ENCODE data around the gene LCN10. TPM values are rescaled to one million over a fixed set of nuclear protein-coding genes. Genes with fewer than 3 reads are reported as not detected.

Gene LCN10
- polyA plus RNA-seq, 3 donors, result 3.2 to 28.6 (median 15.9) TPM

DNA sequence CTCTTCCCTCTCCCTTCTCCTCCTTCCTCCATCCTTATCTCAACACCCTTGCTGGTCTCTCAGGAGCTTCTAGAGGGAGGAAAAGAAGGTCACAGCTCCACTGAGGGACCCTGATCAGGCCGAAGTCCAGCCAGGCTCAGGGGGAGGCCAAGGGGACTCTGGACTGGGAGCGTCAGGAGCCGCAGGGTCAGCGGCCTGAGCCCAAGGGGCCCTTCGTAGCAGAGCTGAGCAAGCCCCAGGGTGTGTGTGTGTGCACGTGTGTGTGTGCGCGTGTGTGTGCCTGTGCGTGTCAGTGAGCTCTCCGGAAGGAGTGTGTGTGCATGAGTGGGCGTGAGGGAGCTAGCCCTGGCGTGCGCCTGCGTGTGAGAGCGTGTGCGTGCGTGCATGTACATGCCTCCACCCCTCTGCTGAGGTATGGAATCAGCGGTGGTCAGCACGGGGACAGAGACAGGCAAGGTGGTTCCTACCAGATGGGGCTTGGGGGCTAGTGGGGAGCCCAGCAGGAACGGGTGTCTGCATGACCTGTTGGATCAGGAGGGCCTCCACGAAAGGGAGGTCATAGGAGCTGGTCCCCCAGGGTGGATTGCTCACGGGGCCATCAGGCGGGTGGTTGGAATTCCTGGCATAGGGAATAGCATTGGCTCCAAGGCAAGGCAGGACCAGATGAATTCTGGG, 45.5 kb downstream of the LCN10 start:
- no peak overlapping the region for H3K27ac ChIP-seq (ENCODE audit: low read depth, low read length)

DNA sequence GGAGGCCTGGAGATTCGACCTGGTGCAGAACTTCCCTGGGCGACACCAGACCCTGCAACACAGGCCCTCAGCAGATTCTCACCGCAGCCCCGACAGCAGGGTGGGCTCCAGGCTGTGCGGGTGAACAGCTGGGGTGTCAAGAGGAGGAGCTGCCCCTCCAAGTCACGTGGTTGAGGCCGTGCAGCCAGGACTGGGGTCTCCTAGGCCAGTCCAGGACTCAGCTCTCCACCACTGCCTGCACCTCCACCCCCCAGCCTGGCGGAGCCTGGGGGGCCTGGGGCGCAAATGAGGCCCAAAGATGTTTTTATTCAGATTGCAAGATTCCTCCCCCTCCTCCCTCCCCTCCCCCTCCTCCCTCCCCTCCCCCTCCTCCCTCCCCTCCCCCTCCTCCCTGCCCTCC, 46.2 kb downstream of the LCN10 start:
- H3K27ac ChIP-seq (ENCODE audit: low read depth, low read length), result no peak overlapping the region
- WGBS, 3 donors, result 63 to 73% (median 71%) methylated on average over 9 of the region's 9 CpGs

More for the DNA sequence above, 45.5 kb downstream of the LCN10 start:
- 44 to 61% (median 51%) methylated on average over 23 of the region's 23 CpGs for WGBS, 3 donors

DNA sequence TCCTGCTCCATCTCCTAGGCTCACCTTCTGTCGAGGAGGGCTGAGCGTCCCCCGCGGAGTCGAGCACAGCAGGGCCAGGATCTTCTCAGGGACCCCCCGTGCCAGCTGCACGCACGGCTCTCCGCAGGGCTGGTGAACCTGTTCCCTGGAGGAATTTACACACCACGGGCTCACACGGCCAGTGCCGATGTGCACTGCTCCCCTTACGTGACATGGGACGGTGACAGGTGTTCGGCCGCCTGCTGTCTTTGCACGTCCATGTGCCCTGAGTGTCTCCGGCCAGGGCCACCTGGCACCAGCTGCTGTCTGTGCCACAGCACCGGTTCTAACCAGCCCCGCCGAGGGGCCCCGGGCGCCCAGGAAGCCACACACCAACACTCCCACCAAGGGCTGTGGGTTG, 46.8 kb downstream of the LCN10 start:
- 39 to 80% (median 77%) methylated on average over 23 of the region's 23 CpGs for WGBS, 3 donors
- no peak overlapping the region for H3K27ac ChIP-seq (ENCODE audit: low read depth, low read length)

DNA sequence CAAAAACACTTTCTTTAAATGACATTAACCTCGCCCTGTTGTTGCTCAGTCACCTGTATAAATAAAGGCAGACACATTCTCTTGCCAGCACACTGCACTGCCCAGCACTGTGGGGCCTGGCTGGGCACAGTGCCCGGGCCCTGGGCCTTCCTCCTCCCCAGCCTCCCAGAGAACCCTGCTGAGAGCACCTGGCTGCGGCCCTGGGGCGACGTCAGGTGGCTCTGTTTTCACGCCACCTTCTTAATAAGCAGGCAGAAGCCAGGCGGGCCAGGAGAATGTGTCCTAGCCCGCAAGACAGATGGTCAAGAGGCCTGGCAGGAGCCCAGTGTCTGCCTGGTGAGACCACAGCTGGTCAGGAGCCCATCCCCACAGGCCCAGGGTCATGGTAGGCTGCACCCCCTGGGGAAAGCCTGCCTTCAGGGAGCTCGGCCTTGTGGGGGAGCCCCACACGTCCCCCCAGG, 47.3 kb downstream of the LCN10 start:
- H3K27ac ChIP-seq (ENCODE audit: low read depth, low read length), result no peak overlapping the region
- WGBS, 3 donors, result 27 to 84% (median 80%) methylated on average over 9 to 10 of the region's 10 CpGs

DNA sequence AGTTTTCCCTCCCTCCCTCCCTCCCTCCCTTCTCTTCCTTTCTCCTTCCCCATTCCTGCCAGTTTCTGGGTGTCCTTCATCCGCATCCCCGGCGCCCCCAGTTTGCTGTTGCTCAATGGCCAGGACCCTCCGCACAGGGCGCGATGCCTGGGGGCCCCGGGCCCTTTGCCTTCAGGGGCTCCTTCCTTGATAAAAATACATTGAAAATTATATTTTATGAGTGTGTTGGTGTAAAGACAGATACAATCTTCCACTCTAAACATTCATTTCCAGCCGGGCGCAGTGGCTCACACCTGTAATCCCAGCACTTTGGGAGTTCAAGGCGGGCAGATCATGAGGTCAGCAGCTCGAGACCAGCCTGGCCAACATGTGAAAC, 47.9 kb downstream of the LCN10 start:
- 63 to 89% (median 83%) methylated on average over 11 of the region's 11 CpGs for WGBS, 3 donors
- no peak overlapping the region for H3K27ac ChIP-seq (ENCODE audit: low read depth, low read length)

DNA sequence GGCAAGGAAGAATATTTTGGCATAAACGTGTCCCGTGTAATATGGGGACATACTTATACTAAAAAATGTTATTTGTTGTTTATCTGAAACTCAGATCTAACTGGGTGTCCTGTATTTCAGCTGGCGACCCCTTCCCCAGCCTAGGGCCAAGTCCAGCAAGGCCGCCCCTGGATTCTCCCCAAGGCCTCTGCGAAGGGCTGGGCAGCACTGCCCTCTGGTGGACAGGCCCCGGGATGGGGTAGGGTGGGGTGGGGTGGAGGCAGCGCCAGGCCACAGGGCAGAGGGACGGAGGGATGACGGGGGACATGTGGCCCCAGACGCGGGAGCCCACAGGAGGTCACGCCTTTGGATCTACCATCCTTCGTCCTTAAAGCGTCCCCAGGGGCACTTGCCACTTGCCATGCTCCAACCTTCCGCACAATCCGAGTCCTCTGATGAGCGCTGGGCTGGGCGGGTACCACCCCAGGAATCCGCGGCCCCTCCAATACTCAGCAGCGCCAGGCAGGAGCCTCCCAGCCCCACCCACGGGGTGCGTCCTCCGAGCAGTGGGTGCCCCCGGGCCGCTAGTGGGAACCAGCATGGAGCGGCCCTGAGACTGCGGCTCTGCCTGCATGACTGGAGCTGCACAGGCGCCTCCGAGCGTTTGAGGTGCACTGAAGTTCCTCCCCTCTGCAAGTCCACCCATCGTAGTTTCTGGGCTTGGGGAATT, 48.4 kb downstream of the LCN10 start:
- WGBS, 3 donors, result 31 to 39% (median 39%) methylated on average over 27 to 32 of the region's 32 CpGs
- no peak overlapping the region for H3K27ac ChIP-seq (ENCODE audit: low read depth, low read length)

DNA sequence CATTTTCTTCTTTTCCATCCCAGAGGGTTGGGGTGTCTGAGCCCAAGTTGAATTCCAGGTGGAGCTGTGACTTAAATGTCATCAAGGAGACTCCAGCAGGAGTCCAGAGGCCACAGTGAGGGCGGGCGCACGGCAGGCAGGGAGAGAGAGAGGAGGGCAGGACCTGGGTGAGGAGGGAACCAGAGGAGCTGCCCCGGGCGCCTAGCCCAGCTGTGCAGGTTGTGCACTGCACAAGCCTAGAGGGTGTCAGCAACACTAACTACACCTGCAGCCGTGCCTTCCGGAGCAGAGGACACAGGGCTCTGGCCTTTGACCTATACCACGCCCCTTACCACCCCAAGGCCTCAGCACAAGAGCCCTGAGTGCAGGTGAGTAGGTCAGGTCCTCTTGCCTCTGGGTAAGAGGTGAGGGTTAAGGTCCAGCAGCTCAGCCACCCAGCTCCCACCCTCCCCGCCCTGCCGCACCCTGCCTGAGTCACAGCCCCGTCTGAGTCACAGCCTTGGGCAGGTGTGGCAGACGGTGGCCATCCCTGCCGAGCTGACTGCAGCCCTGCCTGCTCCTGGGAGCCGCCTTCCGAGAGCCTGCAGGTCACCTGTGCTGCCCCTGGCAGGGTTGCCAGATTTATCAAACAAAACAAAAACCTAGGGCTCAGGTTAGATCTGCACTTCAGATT, 49.1 kb downstream of the LCN10 start:
- 38 to 74% (median 66%) methylated on average over 15 of the region's 15 CpGs for WGBS, 3 donors
- H3K27ac ChIP-seq (ENCODE audit: low read depth, low read length), result no peak overlapping the region

DNA sequence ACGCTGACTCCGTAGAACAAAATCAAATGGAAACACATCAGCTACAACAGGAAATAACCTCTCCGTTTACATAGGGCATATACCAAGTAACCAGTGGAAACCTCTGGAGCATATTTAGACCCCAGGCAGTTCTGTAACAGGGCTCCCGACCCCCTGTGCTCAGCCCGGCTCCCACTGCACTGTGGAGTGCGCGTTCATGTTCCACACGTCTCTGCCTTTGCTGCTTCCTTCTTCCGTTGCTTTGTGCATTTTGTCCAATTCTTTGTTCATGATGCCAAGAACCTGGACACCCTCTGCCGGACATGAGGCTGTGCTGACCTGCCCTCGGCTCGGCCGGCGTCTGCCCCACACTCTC, 49.6 kb downstream of the LCN10 start:
- H3K27ac ChIP-seq (ENCODE audit: low read depth, low read length), result no peak overlapping the region
- 68 to 76% (median 72%) methylated on average over 14 of the region's 14 CpGs for WGBS, 3 donors

DNA sequence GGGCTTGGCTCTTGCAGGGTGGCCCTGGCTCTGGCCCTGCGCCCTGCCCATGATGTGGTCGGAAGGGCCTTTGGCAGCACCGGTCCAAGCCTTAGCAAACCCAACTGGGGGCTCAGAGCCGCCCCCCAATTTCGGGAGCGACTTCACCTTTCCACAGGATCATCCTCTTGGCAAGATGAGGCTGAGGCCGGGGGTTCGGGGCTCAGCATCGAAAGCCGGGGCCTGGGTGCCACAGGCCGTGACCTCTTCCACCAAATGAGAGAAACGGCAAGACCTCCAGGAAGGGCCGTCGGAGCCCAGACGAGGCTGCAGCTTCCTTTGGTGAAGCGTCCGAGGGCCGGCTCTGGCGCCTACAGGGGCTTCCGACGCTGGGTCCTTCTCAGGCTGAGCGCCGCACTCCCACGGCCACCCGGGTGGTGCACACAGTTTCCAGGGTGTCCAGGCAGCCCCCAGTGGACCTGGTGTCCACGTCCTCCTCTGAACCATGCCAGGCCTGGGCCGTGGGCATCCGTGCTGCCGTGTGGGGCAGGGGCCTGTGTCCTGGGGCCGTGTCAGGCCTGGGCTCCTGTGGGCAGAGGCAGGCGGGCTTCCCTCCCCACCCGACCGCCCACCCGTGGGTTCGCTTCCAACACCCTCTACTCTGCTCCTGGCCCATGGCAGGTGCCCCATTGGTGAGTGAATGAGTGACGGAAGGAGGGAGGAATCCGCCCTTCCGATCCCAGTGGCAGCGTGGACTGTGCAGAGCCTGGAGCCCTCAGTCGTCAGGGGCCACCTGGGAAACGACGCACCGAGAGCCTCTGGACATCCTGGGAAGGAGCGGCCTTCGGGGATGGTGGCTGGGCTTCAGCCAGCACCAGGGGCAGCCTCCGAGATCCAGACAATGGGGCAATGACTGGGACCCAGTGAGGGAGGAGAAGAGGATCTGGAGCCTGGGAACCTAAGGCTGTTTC, 50.3 kb downstream of the LCN10 start:
- WGBS, 3 donors, result 86 to 89% (median 86%) methylated on average over 46 of the region's 46 CpGs

DNA sequence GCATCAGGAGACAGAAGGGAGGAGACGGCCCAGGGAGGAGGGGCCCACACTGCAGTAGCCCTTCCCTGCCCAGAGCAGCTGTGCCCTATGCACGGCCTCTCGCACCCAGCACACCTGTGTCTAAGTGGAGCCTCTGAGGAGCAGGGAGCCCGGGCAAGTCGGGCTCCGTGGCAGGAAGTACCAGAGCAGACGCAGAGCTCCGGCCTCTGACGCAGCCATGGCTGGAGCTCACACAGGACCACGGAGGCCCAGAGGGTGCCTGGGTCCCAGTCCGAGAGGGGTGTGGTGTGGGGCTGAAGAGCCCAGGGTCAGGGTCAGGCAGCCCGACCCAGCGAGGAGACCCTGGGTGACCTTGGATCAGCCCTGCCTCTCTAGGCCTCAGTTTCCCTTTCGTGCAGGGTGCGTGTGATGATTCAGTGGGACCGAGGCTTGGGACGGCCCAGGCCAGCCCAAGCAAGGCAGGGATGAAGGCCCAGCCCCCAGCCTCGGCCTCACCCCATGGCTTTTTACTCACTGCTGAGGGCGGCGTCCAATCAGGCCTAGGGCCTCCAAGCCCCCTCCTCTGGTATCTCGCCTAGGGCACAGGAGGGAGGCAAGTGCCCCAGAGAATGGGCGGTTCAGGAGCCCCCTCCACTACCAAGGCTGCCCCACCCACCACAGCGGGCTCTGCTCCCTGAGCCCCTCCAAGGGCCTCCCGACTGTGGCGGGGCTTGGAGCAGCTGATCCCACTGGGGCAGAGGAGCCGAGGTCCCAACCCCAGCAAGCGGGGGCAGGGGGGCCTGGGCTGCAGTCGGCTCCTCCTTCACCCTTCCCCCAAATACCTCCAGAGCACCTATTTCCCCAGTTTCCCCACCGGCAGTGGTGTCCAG, 51.2 kb downstream of the LCN10 start:
- H3K27ac ChIP-seq (ENCODE audit: low read depth, low read length), result no peak overlapping the region
- WGBS, 3 donors, result 80 to 86% (median 84%) methylated on average over 27 to 29 of the region's 29 CpGs

More for the DNA sequence above, 50.3 kb downstream of the LCN10 start:
- no peak overlapping the region for H3K27ac ChIP-seq (ENCODE audit: low read depth, low read length)

DNA sequence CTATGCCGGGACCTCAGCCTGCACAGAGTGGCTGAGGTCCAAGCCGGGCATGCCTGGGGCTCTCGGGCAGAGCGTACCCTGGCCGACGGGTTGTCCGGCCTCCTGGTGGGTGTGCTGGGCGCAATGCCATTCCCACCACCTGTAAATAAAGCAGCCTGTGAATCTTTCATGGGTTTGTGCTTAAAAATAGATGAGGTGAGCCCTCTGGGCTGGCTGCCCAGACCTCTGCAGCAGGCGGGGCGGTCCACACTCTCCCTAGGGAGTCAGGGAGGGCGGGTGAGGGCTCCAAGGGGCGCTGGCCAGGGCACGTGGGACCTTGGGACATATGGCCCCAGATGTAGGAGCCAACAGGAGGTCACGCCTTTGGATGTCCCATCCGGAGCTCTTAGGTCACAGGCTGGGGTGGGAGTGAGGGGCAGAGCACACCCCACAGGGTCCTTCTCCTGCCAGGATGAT, 51.9 kb downstream of the LCN10 start:
- no peak overlapping the region for H3K27ac ChIP-seq (ENCODE audit: low read depth, low read length)
- 27 to 66% (median 53%) methylated on average over 15 of the region's 15 CpGs for WGBS, 3 donors

DNA sequence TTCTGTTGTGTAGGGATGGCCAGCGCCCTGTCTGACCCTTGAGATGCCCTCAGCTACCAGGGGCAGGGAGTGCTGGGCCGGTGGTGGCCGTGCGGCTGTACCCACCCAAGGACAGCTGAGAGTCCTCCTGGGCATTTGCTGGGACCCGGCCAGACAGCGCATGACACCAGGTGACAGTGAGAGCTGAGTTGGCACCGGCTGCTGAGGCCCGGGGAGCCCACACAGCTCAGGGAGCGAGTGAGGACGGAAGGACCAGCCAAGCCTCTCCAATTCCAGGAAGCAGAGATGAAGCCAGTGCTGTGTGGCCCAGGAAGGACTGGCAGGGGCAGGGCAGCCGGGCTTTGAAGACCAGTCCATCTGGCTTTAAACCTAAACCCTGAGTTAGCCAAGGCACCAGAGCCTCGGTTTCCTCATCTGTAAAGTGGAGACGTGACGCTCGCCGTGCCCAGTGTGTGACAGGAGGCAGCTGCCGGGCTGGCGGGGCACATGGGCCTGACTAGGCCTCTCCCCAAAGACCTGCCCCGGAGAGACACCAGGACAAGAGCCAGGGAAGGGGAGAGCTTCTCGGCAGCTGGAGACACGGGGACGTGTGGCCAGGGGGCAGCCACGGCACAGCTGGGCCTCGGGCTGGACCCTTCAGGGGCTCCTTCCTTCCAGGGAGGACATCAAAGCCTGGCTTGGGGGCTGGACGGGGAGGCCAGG, 52.5 kb downstream of the LCN10 start:
- WGBS, 3 donors, result 39 to 80% (median 65%) methylated on average over 25 of the region's 25 CpGs
- H3K27ac ChIP-seq (ENCODE audit: low read depth, low read length), result no peak overlapping the region

DNA sequence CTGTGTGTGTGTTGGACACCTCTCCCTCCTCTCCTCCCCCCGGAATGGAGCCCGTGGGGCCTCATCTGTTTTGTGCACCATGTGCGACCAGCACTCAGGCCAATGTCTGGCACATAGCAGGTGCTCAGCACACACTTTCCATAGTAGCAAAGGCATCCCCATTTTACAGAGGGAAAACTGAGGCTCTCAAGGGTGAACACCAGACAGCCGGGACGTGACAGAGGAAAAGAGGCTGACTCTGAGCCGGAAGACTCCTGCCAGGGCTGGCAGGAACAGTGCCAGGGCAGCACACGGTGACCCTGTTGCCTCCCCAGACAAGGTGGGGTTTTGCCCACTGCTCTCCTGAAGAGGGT, 53.7 kb downstream of the LCN10 start:
- 55 to 80% (median 74%) methylated on average over 7 of the region's 7 CpGs for WGBS, 3 donors
- no peak overlapping the region for H3K27ac ChIP-seq (ENCODE audit: low read depth, low read length)

DNA sequence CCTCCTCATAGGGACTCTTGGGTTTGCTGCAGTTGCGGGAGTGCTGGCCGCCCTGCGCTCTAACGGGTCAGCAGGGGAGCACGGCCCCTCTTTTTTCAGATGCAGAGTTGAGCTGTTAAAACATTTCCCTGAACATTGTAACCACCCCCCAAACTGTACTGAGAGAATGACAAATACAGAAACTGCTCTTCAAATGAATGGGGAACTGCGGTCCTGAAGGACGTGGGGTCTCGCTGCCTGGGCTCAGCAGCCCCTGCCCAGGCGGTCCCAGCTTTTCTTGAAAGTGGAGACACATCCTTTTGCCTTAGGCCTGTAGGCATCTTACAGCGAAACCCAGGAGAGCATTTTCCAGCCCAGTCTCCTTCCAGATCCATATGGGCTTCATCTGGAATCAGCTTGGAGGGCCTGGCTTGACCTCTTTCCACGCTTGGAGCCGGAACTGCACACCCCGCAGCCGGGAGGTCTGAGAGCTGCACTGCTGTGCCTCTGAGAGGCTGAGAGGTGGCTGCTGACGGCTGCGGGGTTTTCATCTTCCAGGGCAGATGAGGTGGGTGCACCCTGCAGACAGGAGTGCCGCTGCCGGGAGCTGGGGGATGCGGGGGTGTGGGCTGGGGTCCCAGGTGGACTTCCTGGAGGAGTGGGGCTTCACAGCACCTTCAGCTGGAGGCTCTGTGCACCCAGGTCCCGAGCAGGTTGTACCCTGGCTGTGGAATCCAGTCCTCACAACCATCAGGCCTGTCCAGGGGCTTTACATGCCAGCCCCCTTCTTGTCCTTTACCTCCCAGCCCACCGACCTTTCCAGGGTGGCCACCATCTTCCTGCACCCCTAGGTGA, 54.2 kb downstream of the LCN10 start:
- no peak overlapping the region for H3K27ac ChIP-seq (ENCODE audit: low read depth, low read length)
- 52 to 64% (median 60%) methylated on average over 20 to 21 of the region's 21 CpGs for WGBS, 3 donors

All from adipose tissue (tissue), 3 donors.